Activated gamma-delta T cell treated with Interleukin-2 at 50 U/mL for 16 hours (primary cell): ENCODE data around the gene APH1B.
"Not testable (repeated sequence)": the region's sequence is repeated elsewhere in the genome, so short reads cannot be mapped to it uniquely, and the experiment has no call there.

ENCODE experiments used
- DNase-seq: peaks from one replicate; pipeline ENCODE4 v3.0.0-alpha.2; 2020

Gene APH1B

DNA sequence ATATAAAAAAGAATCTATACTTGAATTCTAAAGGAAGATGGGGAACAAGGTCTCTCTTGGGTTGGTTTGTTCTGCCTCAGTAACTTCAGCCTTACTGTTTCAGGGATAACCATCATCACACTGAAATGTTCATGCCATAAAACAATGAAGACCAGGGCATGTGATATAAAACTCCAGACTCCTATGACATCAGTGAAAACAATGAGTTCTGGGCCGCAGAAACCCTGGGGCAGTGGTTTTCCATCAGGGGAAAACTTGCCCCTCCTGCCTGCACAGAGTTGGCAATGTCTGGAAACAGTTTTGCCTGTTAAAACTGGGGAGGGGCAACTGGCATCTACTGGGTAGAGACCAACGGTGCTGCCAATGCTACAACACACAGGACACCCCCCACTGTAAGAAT lies 57.4 kb downstream of the APH1B start:
- no peak for DNase-seq

DNA sequence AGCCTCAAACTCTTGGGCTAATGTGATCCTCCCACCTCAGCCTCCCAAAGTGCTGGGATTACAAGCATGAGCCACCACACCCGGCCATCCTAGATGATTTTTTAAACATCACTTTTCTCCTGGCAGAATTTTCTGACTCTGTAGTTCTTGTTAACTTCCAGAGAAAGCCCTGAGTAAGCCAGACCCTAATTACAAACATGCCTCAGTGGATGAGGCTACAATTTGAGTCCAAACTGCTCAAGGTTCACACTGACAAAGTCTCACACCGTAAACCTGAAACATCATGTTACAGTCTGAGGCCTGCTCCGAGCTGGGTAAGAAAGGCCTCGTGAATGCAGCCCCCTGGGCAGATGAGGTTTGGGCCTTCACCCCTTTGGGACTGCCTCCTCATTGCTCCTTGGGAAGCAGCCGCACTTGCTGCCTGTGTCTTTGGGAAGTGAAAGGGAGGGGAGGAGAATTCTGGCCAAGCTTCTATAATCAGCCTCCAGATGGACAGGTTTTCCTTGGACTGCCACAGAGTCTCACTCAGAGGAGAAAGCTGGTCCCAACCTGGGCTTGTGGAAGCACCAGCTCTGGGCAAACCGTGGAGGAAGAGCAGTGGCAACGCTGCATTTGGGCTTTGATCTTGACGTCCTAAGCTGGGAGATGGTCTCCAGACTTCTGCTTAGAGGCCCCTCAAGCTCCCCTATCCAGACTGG lies 58.3 kb downstream of the APH1B start:
- no peak for DNase-seq

DNA sequence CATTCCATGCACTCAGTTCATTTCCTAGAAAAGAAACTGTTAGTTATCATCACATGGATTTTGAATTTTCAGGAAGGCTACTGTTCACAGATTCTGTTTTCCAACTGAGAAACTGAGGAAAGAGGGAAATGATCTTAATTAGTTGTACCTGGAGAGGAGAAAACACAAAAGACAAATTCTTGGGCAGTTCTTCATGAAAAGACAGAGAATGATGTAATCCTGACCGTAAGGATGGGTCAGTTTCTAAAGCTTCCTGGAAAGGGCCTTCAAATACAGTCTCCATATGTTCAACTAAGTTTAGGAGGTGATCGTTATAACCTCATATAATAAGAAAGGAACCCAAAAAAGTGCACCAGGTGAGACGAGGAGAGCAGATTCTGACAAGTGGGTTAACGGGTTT lies 59.6 kb downstream of the APH1B start:
- no peak for DNase-seq

DNA sequence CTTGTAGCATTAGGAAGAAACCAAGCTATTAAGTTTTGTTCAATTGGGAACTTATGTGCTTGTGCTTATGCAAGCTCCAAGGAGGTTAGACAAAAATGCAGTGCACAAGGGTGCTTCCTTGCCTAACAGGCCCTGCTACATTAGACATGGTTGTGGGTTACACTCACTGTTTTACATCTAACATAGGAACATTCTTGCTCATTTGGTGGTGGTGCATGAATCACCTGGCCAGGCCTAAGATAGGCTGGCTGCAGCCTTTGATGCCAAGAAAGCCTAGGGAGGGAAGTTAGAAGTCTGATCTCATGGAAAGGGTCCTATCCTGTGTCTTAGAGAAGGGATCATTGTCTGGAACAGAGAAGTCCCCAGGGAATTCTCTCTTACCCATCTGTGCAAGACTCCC lies 60.8 kb downstream of the APH1B start:
- no peak for DNase-seq

DNA sequence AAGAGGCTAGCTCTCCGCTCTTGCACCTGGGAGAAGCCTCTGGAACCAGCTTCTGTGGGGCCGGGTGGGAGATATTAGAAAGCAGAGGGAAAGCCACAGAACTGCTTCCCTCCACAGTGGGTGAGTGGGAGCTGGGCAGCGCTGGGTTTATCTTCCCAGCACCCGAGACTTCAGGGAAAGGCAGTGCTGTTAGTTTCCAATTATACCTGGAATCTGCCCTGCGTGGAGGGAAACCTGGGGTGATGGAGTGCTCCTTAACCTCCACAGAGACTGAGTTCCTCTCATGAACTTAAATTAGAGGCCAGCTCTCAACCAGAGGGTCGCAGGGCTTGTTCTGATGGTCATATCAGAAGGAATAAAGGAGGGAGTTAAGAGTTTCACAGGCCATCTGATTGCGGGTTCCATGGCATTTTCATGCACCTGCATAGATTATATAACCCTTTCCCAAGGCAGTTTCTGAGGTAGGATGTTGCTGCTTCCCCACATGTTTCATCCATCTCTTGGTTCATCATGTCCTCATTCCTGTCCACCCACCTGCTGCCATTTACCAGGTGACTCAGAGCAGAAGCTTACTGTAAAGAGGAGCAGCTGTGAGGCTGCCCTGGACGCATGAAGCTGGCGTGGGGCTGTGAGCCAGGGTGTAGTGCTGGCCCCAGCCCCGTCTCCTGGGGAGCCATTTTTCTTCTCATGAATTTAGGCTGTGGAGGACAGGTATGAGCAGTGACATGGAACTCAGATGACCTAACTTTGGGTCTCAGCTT lies 61.8 kb downstream of the APH1B start:
- no peak for DNase-seq

DNA sequence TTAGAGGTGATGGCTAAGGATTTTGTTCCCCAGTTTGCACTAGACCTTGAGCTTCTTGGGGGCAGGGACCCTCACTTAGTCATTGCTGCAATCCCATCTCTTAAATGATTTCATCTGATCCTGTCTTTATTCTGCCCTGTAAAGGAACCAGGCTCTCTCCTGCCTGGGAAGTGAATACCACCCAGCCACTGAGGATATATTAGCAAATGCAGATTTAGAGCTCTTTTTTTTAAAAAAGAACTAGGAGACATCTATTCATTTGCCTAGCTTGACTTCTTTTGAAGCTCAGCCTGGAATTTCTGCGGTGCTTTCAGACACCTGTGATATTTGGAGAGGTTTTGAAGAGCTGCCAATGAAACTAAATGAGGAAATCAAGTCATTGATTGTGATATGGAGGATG lies 62.4 kb downstream of the APH1B start:
- no peak for DNase-seq

DNA sequence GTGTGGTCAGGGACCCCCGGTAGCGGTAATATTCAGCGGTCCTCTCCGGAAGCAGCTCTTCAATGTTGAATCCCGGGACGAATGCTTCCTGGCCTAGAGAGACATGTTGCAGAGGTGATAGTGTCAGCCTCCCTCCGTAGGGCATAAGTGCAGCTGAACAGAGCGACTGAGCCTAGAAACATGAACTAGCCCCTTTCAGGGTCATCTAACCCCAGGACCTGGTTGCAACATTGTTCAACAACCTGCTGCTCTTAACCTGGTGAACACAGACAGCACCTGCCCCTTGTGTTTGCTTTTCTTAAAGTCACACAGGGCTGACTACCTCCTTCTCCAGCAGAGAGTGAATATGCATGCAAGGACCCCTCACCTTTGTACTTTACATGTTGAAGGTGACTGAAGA lies 62.9 kb downstream of the APH1B start:
- no peak for DNase-seq

DNA sequence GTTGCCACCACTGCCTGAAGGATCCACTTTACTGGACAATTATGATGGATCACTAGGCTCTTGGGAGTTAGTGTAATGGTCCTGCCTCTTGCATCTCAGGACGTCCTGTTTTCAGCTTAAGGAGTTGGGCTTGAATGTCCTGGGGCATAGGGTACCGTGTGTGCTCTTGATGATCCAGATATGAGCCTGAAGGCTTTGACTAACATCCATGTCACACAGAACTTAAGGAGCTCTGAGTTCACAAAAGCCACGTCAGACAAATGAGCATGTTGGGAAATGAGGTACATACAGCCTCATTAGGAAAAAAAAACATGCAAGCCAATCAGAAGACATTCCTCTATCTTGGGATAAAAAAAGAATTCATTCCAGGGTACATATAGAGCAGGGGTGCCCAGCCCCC lies 63.5 kb downstream of the APH1B start:
- no peak for DNase-seq

DNA sequence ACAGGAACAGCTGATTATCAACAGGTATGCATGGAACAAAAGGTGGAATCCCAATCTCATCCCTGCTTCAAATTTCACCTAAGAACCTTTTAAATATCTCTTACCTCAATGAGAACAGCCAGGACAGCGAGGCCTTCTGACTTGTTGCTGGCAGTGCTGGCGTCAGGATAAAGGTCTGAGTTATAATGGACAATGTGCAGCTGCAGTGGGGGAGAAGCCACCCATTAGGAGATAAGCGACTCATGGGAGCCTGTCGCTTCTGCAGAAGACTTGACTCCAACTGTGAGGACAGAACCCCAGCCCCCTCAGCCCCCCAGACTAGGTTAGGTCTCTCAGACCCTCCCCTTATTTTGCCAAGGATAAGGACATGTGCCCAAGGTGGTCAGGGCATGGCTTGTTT lies 64.5 kb downstream of the APH1B start:
- DNase-seq = no peak

DNA sequence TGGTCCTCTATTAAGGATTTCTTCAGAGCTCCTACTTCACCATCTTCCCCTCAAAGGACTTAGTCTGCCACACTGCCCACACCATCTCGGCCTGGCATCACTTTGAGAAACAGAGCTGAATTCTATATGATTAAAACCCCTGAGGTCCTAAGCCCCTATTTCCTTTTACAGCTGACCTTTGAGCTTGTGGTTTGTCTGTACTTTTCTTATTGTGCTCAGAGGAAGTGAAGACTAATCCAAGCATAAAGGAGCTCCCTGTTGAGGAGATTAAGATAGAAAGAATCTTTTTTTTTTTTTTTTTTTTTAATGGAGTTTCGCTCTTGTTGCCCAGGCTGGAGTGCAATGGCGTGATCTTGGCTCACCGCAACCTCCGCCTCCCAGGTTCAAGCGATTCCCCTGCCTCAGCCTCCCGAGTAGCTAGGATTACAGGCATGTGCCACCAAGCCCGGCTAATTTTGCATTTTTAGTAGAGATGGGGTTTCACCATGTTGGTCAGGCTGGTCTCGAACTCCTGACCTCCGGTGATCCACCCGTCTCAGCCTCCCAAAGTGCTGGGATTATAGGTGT lies 65.7 kb downstream of the APH1B start:
- DNase-seq = not testable (repeated sequence)

DNA sequence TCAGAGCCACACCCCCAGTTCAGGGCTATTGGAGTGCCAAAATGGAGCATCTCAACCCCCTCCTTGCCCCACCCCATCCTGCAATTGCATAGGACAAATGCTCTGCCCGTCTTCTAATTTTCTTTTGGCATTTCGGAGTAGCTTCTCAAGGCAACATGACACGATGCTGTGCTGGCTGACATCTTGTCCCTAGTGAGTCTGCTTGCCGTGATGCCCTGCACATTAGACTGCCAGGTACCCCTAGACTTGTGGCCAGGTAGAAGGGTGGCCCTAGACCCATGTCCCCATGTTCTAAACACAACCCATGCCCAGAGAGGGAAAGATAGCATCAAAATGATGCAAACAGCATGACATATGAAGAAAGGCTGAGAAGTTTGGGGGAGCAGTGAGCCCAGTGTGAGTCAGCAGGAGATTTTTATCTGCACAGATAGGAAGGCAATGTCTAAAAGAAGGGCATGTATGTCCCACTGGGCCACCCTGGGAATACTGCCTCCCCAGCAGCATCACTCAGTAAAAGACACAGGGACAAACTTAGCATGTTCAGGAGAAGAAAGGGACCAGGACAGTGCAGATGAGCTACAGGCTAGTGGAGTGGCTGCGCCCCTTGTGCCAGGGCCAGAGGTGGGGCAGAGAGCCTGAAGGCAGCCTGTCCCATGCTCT lies 67.5 kb downstream of the APH1B start:
- no peak for DNase-seq

DNA sequence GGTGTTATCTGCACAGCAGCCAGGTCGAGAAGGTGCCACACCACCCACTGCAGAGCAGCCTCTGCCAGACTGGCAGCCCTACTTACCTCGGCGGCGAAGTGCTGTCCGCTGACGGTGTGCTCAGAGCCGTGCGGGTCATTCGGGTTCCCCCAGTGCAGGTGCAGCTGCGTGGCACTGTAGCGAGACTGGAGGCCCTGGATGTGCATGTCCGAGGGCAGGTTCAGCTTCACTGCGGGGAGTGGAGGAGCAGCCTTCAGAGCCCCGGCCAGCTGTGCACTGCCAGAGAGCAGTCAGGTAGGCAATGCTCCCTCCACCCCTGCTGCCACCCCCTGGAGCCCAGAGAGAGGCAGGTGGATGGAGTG lies 68.0 kb downstream of the APH1B start:
- no peak for DNase-seq

DNA sequence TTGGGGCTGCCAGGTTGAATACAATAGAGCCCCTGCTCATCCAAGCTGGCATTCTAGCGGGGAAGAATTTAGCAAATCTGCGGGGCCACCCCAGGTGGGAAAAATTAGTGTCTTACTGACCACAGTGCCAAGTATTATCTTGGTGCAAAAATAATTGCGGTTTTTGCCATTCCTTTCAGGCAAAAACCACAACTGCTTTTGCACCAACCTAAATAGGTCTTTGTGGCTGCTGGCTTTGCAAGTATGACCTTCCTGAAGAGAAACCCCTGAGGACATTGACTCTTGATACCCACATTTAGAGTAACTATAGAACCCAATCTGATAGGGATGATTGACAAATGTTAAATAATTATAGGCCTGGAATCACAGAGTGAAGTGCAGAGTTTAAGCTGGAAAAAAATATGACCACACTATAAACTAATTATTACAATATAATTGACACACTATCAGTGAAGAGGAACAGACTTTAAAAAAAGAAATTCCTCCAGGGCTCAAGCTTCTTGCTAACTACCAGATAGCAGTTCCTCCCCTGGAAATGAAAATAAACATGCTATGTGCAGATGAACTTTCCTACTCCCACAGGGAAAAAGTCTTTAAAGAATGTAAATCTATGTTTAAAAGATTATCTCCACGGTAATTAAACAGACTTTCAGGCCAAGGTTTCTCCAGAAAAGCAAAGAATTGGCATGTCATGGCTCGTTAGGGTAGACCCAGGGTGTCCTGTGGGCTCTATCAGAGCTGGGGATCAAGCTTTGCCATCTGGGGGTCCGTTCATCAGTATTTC lies 69.9 kb downstream of the APH1B start:
- DNase-seq = no peak

DNA sequence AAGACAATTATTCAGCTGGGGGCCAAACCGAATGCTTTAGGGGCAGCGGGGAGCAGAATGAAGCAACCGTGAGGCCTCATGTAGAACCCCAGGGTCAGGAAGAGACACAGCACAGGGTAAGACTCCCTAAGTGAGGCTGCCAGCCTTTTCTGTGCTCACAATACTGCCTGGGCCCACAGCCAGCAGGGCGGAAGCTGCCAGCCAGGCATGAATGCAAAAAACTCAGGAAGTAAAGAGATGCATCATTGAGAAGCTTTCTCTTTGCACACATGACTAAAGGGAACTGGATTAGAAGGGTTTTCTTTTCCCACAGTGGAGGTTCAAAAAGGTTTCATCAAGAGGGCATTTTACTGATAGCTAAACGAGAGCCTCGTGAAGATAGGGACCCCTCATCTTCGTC lies 71.0 kb downstream of the APH1B start:
- no peak for DNase-seq

DNA sequence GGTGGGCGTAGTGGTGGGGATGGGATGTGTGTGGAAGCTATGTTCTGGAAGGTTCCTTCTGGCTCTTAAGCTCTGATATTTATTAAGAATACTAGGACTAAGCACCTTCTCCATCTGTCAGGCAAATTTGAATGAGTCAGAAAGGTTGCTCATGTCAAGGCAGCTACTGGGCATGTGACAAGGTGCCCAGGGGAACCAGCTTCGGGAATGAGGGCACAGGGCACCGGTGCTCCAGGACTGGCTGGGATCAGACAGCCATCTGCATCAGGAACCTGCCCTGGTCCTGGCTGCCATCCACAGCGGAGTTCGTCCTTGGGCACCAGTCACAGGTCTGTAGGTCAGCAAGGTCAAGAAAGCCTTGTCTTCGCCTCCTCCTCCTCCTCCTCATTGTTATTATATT lies 71.8 kb downstream of the APH1B start:
- no peak for DNase-seq

DNA sequence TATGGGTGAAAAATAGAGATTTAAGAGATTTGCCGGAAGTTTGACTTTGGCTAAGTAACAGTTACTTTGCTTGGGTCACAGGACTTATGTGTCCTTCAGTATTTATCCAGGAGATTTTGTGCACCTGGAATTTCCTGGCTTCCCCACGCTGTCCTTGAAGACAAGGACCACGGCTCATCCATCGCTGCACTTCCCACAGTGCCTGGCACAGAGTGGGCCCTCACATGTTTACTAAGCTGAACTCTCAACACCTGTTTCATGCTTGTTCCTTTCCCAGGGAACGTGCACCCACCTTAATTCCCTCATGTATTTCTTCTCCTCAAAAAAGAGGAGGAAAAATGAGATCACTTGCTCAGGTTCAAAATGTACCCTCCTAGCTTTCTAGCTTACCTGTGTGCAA lies 72.2 kb downstream of the APH1B start:
- no peak for DNase-seq

DNA sequence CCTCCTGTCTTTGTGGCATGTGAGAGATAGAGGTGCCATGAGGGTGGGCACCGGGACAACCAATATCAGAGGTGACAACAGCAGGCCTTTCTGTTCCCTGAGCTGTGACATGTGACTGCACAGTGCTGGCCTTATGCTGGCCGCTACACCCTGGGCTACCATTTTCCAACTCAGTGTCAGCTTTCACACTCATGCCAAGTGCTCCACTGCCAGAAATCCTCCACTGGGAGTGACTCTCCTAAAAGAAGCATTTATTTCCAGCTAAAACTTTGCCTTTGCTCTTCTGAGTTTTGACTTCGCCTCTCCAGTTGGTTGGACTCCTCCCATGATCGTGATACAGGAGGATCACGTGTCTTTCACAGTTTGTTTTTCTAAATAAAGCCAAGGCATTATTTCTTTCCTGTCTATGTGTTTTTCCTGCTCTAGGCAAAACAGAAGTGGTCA lies 72.8 kb downstream of the APH1B start:
- DNase-seq = no peak

DNA sequence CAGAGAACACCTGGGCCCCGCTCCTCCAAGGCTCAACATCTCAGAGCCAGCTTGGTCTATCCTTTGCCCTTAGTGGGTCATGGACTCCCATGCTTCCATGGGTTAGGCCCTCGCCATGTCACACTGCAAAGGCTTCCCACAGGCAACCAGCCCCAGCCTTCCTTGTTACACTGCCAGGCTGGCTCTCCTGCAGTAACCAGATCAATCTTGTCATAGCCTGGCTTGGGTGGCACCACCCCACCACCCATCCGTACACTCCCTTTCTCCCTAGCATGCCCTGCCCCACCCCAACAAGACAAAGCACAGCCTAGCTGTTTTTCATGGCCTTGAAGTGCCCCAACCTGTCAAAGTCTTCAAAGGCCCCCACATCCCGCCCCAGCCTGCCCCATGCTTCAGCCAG lies 73.8 kb downstream of the APH1B start:
- DNase-seq = no peak

DNA sequence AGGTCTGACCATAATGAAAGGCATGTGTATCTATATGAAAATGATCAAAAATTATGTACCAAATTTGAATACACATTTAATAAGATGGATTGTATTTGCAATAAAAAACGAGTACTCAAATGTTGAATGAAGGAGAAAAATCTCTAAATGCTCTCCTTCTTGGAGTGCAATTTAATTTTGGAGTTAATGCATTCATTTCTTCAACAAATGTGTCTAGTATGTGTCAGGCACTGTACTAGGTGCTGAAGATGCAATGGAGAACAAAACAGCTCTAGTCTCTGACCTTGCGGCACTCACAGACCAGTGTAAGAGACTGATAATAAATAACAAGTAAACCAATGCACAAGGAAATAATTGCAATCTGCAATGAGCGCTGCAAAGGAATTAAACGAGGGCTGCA lies 75.4 kb downstream of the APH1B start:
- no peak for DNase-seq

DNA sequence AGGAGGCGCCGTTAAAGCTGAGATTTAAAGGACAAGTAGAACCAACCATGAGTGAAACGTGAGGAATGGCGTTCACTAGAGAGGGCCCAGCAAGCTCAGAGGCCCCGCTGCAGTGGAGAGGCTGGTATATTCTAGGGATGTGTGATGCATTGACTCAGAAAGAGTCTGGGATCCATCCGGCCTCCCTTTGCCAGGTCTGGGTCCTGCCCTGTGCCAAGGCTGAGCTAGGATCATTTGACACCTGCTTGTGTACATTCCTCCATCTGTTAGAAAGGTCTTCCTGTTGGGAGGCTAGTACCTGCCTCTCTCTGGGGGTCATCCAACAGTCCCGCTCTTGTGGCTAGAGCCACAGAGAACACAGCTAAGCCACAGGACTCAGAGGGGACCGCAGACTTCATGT lies 75.9 kb downstream of the APH1B start:
- no peak for DNase-seq

DNA sequence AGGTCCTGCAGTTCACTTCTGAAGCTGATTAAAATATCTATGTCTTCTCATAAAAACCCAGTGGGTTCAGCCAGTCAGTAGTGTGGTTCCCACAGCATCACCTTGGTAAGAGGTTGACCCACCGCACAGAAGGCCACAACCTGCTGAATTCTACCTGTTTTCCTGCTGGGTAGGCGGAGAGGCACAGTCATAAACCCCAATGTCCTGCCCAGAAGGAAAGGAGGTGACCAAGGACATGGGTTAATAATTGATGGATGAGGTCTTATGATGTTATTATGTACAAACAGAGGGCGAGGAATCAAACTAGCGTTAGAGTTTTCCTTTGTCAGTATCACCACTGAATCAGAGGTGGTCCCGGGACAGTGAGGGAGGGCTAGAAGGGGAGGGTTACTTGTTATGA lies 76.5 kb downstream of the APH1B start:
- no peak for DNase-seq

DNA sequence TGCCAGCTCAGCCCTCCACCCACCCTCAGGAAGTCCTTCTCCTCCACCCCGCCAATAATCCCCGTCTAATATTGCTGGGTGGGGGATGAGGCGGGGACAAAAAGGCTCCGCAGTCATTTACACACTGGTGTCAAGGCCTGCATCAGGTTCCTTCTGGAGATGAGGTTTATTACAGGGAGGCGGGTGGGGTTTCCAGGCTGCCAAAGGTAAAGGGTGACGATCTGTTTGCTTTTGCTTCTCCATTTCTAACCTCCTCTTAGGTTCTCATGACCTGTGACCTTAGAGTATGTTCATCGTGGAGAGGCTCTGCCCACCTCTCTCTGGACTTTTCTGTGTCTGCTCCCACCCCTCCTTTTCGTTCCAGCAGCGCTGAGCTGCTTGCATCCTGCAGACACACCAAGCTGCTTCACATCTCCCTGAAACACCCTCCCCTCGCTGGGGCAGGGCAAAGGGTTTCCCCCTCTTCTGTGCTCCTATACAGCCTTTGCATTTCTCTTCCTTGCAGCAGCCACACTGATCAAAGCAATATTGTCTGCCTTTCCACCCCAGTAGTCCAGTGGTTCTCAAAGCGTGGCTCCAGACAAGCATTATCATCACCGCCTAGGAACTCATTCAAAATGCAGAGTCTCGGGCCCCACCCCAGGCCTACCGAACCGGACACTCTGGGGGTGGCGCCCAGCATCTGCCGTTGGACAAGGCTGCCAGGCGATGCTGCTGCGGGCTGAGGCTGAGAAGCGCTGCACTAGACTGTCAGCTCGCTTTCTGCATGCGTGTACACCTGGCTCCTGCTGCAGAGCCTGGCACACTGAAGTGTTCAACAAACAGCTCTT lies 77.6 kb downstream of the APH1B start:
- no peak for DNase-seq
